SK-MEL-5 (cell line): ENCODE results near the gene FOXG1. TPM values are rescaled to one million over a fixed set of nuclear protein-coding genes. Genes with fewer than 3 reads are reported as not detected.

ENCODE experiments used
- DNase-seq: peaks from one replicate; pipeline ENCODE4 v3.0.0-alpha.2; 2016; ENCODE audit warnings: low read depth, low spot score
- in situ Hi-C: cut with HindIII; loops from 2 replicates; pipeline ENCODE4 v1.10.0; 2016; ENCODE audit warnings: low sequenced_read_pairs, high pct_unique_total_duplicates, low pct_unique_long_range_greater_than_20kb
- polyA plus RNA-seq, 2 experiments: library from polyadenylated mRNA; depleted of rRNA; stranded (reverse); fragments of >200 nt; gene quantifications; 2 replicates each; pipeline ENCODE4 v1.2.3, GENCODE V29; 2015
- total RNA-seq: library from RNA; depleted of rRNA; stranded (reverse); fragments of >200 nt; shearing (Covaris generic); gene quantifications from 2 replicates; pipeline ENCODE4 v1.2.3, GENCODE V29; 2014; rRNA removed

The FOXG1 gene
- not detected in 2 replicates for total RNA-seq
- 0.01 TPM in 1 of 2 replicates, not detected in the other for polyA plus RNA-seq (2015; cell fraction: cytosol; rRNA removed)
- polyA plus RNA-seq (2015; cell fraction: nucleus; rRNA removed), result not detected in 2 replicates

- in situ Hi-C loops, result no loop called here
- DNase-seq, result peak; percentile 21
Measured at GRCh38 chr14:28766469-28766955, at the start of gene FOXG1. TSS of gene FOXG1 (plus strand) at chr14:28766787. CDS start at chr14:28767280, 493 bp downstream.

DNA sequence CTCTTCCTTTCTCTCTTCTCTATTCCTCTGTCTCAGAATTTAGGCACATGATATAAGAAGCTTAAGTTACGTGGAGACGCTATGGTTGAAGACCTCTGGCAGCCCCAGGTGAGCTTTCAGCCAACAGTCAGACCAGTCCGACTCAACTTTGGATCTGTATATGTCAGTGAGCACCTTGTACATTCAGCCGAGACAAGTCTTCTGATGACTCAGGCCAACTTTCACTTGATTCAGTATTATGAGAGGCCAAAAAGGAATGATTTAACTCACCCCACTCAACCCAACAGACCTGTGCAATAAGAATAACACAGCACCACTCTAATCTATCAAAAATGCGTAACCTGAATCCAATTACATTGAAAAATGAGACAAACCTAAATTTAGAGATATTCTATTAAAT lies 47.5 kb upstream of the FOXG1 start:
- in situ Hi-C loops, result no loop called here
- DNase-seq, result no peak

DNA sequence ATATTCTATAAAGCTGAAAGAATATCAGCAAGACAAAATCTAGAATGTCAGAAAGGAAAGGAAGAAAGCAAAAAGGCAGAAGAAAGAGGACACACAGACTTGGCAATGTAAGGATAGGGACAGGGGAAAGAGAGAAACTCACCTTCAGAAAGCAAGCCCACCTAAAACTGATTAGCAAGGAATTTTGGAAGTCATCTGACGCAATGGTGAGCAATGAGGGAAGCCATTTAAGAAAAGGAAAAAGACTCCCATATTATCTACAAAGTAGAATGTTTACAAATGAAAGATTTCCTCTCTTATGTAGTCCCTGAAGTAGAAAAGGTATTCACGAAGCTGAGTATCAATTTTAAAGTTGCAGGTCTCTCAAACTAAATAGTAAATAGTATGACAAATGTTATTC lies 35.2 kb upstream of the FOXG1 start:
- in situ Hi-C loops, result no loop called here
- no peak for DNase-seq

- in situ Hi-C loops, result no loop called here
- no peak for DNase-seq
Measured at GRCh38 chr14:28742171-28742846, 24.3 kb upstream of the FOXG1 start.

DNA sequence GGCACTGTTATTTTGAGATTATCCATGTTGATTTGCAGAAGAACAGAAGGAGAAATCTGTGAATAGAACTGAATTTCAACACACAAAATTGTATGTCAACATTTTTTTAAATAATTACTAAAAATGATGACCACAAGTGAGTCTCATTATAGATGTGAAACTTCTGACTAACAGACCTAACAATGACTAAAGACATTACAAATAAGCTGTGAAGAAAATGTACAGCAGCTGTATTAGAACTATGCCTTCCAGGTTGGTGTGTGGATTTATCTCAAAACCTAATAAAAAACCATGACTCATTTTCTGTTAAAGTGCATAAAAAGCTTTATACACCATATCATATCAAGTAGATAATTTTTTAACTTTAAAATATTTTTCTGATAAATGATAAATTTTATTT lies 22.5 kb upstream of the FOXG1 start:
- DNase-seq, result no peak
- in situ Hi-C loops, result no loop called here

DNA sequence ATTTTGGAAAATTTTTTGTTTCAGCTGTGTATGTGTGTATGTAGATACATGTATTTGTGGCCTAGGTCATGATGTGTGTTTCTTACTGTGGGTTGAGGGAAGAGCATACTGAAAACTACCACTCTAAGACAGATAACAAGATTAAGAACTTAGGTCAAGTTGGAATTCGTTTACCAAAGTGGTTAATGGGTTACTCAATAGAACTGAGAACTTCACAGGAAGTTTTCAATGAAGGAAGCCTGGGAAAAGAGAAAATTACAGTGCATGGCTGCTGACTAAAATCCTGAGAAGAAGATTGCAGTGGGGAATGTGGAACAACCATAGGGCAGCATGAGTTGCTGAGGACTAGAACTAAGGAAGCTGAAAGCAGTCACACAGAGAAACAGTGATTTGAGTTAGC lies 21.4 kb upstream of the FOXG1 start:
- DNase-seq, result no peak
- in situ Hi-C loops, result no loop called here

GRCh38 chr14:28746247-28746646 lies 20.3 kb upstream of the FOXG1 start:
- no peak for DNase-seq
- in situ Hi-C loops, result no loop called here

- peak; percentile 72 for DNase-seq
- in situ Hi-C loops, result no loop called here
Measured at GRCh38 chr14:28751467-28752058, 15.0 kb upstream of the FOXG1 start.

DNA sequence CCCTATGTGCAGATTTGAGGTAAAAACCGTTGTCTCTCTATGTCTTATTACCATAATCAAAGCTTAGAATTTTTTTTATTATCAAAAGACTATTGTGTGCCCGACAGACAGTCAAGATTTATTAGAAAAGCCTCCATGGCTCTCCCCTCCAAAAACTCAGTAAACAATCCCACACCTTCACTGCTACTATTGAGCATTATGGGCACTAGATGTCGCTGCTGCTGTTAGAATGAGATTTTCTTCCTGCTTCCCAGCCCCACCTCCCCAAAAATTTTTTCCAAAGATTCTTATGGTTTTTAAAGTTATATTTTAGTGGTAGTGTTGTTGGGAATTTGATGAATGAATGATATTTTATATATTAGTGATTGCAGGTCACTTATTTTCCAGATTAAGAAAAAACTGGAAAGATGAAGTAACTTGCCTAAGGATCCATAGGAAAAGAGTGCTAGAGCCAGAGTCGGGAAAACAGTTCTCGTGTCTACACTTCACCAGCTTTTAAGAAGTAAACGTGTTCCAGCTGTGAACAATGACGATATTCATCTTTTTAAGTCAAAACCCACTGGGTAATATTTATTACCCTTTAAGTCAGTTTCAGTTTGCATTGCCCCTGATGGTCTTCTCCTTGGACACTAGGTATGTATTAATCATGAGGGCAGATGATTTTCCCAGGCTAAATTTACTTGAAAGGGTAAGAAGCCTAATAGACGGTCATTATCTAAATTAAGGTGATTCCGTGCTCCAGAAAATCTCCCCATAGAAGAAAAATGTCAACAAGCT lies 12.2 kb upstream of the FOXG1 start:
- in situ Hi-C loops, result no loop called here
- DNase-seq, result peak; percentile 72

GRCh38 chr14:28755198-28755815 lies 11.3 kb upstream of the FOXG1 start:
- in situ Hi-C loops, result no loop called here
- DNase-seq, result no peak

DNA sequence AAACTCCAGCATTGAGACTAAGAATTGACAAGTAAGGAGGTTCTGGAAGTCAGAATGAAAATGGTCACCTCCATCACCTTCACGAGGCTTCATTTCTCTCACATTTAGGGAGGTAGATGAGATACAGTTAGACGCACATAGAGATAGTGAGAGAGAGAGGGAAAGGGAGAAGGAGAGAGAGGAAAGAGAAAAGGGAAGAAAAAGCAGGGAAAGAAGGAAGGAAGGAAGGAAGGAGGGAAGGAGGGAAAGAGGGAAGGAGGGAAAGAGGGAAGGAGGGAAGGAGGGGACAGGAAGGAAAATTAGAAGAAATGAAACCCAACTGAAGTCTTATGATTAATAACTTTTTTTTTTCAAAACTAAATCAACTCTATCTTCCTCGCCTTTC lies 10.7 kb upstream of the FOXG1 start:
- in situ Hi-C loops, result no loop called here
- no peak for DNase-seq

DNA sequence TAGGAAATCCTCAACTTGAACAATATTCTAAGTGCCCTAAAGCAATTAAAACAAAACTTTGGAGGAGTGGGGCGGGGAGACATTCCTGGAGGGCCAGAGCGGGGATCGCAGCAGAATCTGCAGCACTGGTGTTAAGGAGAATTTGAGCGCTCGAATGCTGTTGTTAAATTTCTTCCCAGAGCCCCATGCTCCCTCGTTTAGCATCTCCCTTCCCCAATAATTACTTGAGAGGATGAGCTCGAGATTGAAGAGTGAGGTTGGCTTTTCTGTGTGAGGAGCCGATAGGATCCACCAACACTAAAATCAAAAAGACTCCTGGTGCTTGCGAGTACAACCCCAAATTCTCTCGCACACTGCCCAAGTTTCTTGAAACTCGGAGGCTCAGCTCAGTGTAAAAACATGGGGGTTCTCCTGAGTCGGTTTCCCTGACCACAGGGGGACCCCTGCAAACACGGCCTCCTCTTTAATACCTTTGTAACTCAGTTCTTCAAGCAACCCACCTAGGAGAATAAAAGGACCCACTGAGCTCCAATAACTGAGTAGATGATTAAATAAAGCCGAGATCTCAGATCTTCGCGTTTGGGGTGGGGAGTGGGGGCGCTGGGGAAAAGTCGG lies 10.2 kb upstream of the FOXG1 start:
- DNase-seq, result no peak
- in situ Hi-C loops, result no loop called here

DNA sequence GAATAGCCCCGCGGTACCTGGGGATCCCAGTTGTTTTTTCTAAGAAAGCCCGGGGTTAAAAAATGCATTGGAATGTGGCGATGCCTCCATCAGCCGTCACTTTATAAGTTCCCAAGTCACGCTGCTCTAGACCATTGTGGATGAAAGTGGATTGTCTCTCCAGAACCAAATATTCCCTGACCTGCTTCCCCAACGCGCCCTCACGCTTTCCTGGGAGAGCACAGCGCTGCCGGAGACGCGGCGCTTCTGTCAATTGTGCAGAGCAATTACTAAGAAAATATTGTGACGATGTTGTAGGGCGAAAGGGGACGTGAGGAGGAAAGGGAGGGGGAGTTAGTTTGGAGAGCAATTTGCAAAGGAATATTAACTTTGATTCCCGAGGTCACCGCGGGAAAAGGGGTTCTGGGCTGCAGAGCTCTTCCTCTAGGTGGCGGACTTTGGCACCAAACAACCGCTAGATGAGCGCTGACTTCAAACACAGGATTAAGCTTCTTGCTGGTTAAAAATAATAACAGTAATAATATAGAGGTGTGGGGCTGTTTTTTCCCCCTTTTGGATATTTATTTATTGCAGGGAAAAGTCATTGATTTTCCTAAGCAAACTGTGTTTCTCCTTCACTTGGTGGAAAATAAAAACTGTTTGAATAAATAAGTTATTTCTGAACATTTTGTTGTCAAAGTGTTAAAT lies 9.6 kb upstream of the FOXG1 start:
- in situ Hi-C loops, result no loop called here
- DNase-seq, result peak; percentile 55

- in situ Hi-C loops, result no loop called here
- no peak for DNase-seq
Measured at GRCh38 chr14:28757786-28758185, 8.8 kb upstream of the FOXG1 start.

GRCh38 chr14:28758253-28758884 lies 8.2 kb upstream of the FOXG1 start:
- DNase-seq, result no peak
- in situ Hi-C loops, result no loop called here

DNA sequence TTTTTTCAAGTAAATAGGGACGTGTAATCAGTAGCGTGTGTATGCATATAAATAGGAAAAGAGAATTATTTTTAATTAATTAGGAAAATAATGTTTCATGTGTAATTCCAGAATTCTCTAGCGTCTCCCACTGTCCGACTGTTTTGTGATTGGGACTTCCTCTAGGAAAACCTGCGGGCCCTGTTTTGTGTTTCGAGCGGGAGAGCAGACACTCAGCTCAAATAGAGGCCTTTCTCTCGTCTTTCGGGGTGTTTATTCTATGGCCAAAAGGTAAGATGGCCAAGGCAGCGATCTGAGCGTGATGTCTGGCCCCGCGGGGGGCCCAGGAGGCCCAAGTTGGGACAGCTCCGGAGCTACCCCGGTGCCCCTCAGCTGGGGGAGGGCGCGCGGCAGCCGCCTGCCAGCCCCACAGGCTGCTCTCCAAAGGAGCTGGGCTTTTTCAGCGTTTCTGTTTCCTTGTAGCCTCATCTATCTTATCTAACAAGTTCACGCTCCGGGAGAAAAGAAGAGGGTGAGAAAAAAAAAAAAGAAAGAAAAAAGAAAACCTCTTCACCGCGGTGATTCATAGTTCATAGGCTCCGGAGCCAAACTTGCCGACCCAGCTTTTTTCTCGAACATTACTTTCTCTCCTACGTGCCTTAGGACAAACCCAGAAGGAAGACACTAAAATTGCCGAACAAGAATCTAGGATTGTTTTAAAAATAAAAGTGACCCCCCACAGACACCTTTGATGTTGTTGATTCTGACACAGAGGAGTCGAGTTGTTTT lies 7.5 kb upstream of the FOXG1 start:
- no peak for DNase-seq
- in situ Hi-C loops, result no loop called here
